HG03196 (cell line): ENCODE data around the gene KLK10.
"Not testable (repeated sequence)": the region's sequence is repeated elsewhere in the genome, so short reads cannot be mapped to it uniquely, and the experiment has no call there.

Experiments used
- ATAC-seq: cut with Tn5 transposase; IDR thresholded peaks from one replicate; pipeline ENCODE4 v1.9.1; 2021; ENCODE audit not compliant: unreplicated experiment

Gene KLK10

GRCh38 chr19:51002542-51003311 lies 16.8 kb downstream of the KLK10 start:
- no peak for ATAC-seq

- ATAC-seq: no peak
Measured at GRCh38 chr19:51002089-51002532, 17.4 kb downstream of the KLK10 start.

- no peak for ATAC-seq
Measured at GRCh38 chr19:51001515-51001914, 18.0 kb downstream of the KLK10 start, which contains the start of gene KLK8. TSS of gene KLK8 (minus strand) at chr19:51001604. CDS start at chr19:51001167, 437 bp downstream.

GRCh38 chr19:51000981-51001380 lies 18.5 kb downstream of the KLK10 start:
- no peak for ATAC-seq

GRCh38 chr19:51000426-51000825 lies 19.1 kb downstream of the KLK10 start:
- ATAC-seq: no peak

- no peak for ATAC-seq
Measured at GRCh38 chr19:50998686-50999085, 20.8 kb downstream of the KLK10 start.

GRCh38 chr19:50998061-50998460 lies 21.4 kb downstream of the KLK10 start:
- ATAC-seq: no peak

GRCh38 chr19:50994129-50994528 lies 25.4 kb downstream of the KLK10 start:
- no peak for ATAC-seq

- ATAC-seq: no peak
Measured at GRCh38 chr19:50992666-50993035, 26.9 kb downstream of the KLK10 start.

GRCh38 chr19:50984416-50984815 lies 35.1 kb downstream of the KLK10 start:
- not testable (repeated sequence) for ATAC-seq

- no peak for ATAC-seq
Measured at GRCh38 chr19:50983625-50984292, 35.8 kb downstream of the KLK10 start, which contains the start of gene KLK7. TSS of gene KLK7 (minus strand) at chr19:50983917. CDS start at chr19:50982399, 1,518 bp downstream.

- no peak for ATAC-seq
Measured at GRCh38 chr19:50982186-50982585, 37.3 kb downstream of the KLK10 start.

GRCh38 chr19:50981587-50982146 lies 37.8 kb downstream of the KLK10 start:
- ATAC-seq: no peak

- no peak for ATAC-seq
Measured at GRCh38 chr19:50980208-50980607, 39.3 kb downstream of the KLK10 start.

- no peak for ATAC-seq
Measured at GRCh38 chr19:50979758-50980157, 39.8 kb downstream of the KLK10 start.

- no peak for ATAC-seq
Measured at GRCh38 chr19:50978772-50979390, 40.6 kb downstream of the KLK10 start.

- no peak for ATAC-seq
Measured at GRCh38 chr19:50977626-50978025, 41.9 kb downstream of the KLK10 start.

GRCh38 chr19:50975766-50976165 lies 43.7 kb downstream of the KLK10 start:
- no peak for ATAC-seq

- ATAC-seq: no peak
Measured at GRCh38 chr19:50974702-50975556, 44.6 kb downstream of the KLK10 start.

GRCh38 chr19:50972795-50973376 lies 46.6 kb downstream of the KLK10 start:
- ATAC-seq: no peak
